ENCODE results near the gene NAT9. TPM values are rescaled to one million over a fixed set of nuclear protein-coding genes. Genes with fewer than 3 reads are reported as not detected.

Gene NAT9
- total RNA-seq (2014; rRNA removed; shearing (Covaris generic)) (37.5 and 62.1 TPM in 2 replicates), polyA plus RNA-seq (2016; fragmentation: Nextera tagmentation; extraction: Ambion mirVana) (30.7 and 37.3 TPM in 2 replicates)
- long read RNA-seq, transcript NAT9-210 (7 exons, 1,860 nt), result major isoform, 13 of 43 reads
- long read RNA-seq, transcript NAT9-201 (7 exons, 1,875 nt), result minor isoform, 10 of 43 reads
- long read RNA-seq, partial matches to known transcripts, result 3 of 43 reads
- long read RNA-seq, other reads (novel, unspliced or antisense), result 15 of 43 reads

- peak; percentile 92 for ATAC-seq
- no peaks in the 10 kb centered on the region for H3K36me3 ChIP-seq (ENCODE audit: insufficient read depth)
- no peak; the same call in 1 of the 2 replicates for TF ChIP-seq NANOG (IDR thresholded peaks at IDR 0.05; ENCODE audit: borderline replicate concordance)
- no peak for TF ChIP-seq STAT1 (IDR thresholded peaks at IDR 0.05; ENCODE audit: unreplicated experiment)
- TF ChIP-seq EZH2 (IDR thresholded peaks at IDR 0.05; ENCODE audit: low read depth, unreplicated experiment), result no peak
- TF ChIP-seq POLR2AphosphoS5 (IDR thresholded peaks at IDR 0.05; ENCODE audit: low read depth), result peak; percentile 90
- TF ChIP-seq CTCF (conservative IDR thresholded peaks at IDR 0.05; ENCODE audit: low read depth in 2 of 2), result no peak
- TF ChIP-seq JUNB (IDR thresholded peaks at IDR 0.05; ENCODE audit: unreplicated experiment), result no peak
- peak; percentile 78 for TF ChIP-seq CREB1 (CRISPR knock-in tag; IDR thresholded peaks at IDR 0.05; ENCODE audit: low read depth)
- no peak; the same call in none of the 2 replicates for TF ChIP-seq ETS1 (IDR thresholded peaks at IDR 0.05)
- TF ChIP-seq REST (IDR thresholded peaks at IDR 0.05; ENCODE audit: unreplicated experiment), result peak; percentile 58
Measured at GRCh38 chr17:74776044-74776962, at the start of gene NAT9. Gene NAT9, minus strand, starts transcription at chr17:74776345. Its CDS starts 647 bp downstream, at chr17:74775698.

More at GRCh38 chr17:74776044-74776962, at the start of gene NAT9:
- Mint-ChIP-seq H3K9me3 (no peaks in the 10 kb centered on the region), H3K4me3 (peak within 1 kb of the TSS; percentile 93), H3K27ac (peak within 1 kb of the TSS; percentile 95), H3K36me3 (ENCODE audit: low read depth) (peaks cover 35% of the 10 kb centered on the region), H3K27me3 (ENCODE audit: insufficient read depth, low read depth, poor library complexity) (peaks cover 18% of the 10 kb centered on the region), H3K4me1 (peaks cover 14% of the 10 kb centered on the region)
- H3K4me3 ChIP-seq, result peak within 1 kb of the TSS; percentile 93
- peak; percentile 99 for DNase-seq (ENCODE audit: low spot score)
- H3K79me2 ChIP-seq (replicated peaks; ENCODE audit: insufficient read depth), result peaks cover 35% of the 10 kb centered on the region
- H4K20me1 ChIP-seq (replicated peaks; ENCODE audit: insufficient read depth), result peaks cover 16% of the 10 kb centered on the region; the same call in 1 of the 2 replicates
- peaks cover 12% of the 10 kb centered on the region for H3K4me1 ChIP-seq (ENCODE audit: insufficient read depth)
- H3K27me3 ChIP-seq (ENCODE audit: insufficient read depth), result no peaks in the 10 kb centered on the region
- peak within 1 kb of the TSS; percentile 99 for H3K4me2 ChIP-seq
- H3K9me2 ChIP-seq (ENCODE audit: insufficient read depth), result no peaks in the 10 kb centered on the region
- H3K27ac ChIP-seq (ENCODE audit: low read depth), result peak within 1 kb of the TSS; percentile 77
- peaks cover 4% of the 10 kb centered on the region for H3F3A ChIP-seq (replicated peaks; ENCODE audit: low read depth)
- no peak within 1 kb of the TSS for H2AFZ ChIP-seq
